Hepatic stellate cell (primary cell): ENCODE results near the gene MARK4.
"Not testable (repeated sequence)": the region's sequence is repeated elsewhere in the genome, so short reads cannot be mapped to it uniquely, and the experiment has no call there.

Experiments used
- DNase-seq: peaks from one replicate; pipeline ENCODE4 v3.0.0; 2011; ENCODE audit warnings: low spot score

The MARK4 gene

GRCh38 chr19:45250832-45251451, at the start of gene MARK4:
TSS of gene MARK4 (plus strand) at chr19:45251271. CDS start at chr19:45251589, 318 bp downstream.
- DNase-seq: peak; percentile 94

- no peak for DNase-seq
Observed at GRCh38 chr19:45202637-45203036, 48.4 kb upstream of the MARK4 start.

- no peak for DNase-seq
Observed at GRCh38 chr19:45205810-45206209, 45.3 kb upstream of the MARK4 start.

- DNase-seq: no peak
Observed at GRCh38 chr19:45206328-45206727, 44.7 kb upstream of the MARK4 start.

- peak; percentile 47 for DNase-seq
Observed at GRCh38 chr19:45211751-45212381, 39.2 kb upstream of the MARK4 start.

GRCh38 chr19:45213031-45213430, 38.0 kb upstream of the MARK4 start:
- DNase-seq: no peak

- no peak for DNase-seq
Observed at GRCh38 chr19:45215391-45216191, 35.5 kb upstream of the MARK4 start.

GRCh38 chr19:45216667-45217066, 34.4 kb upstream of the MARK4 start:
- DNase-seq: peak; percentile 48

GRCh38 chr19:45217193-45217956, 33.7 kb upstream of the MARK4 start:
- no peak for DNase-seq

GRCh38 chr19:45217957-45218334, 33.1 kb upstream of the MARK4 start:
- no peak for DNase-seq

GRCh38 chr19:45218426-45218825, 32.6 kb upstream of the MARK4 start:
- no peak for DNase-seq

GRCh38 chr19:45218911-45219743, 31.9 kb upstream of the MARK4 start:
- no peak for DNase-seq

GRCh38 chr19:45222724-45223123, 28.3 kb upstream of the MARK4 start:
- no peak for DNase-seq

GRCh38 chr19:45223879-45224278, 27.2 kb upstream of the MARK4 start:
- no peak for DNase-seq

- DNase-seq: no peak
Observed at GRCh38 chr19:45224645-45225044, 26.4 kb upstream of the MARK4 start.

GRCh38 chr19:45229056-45229455, 22.0 kb upstream of the MARK4 start:
- DNase-seq: not testable (repeated sequence)

GRCh38 chr19:45231891-45232290, 19.2 kb upstream of the MARK4 start:
- peak; percentile 87 for DNase-seq

- DNase-seq: no peak
Observed at GRCh38 chr19:45234089-45234869, 16.8 kb upstream of the MARK4 start.

- DNase-seq: no peak
Observed at GRCh38 chr19:45235485-45235884, 15.6 kb upstream of the MARK4 start.

- DNase-seq: no peak
Observed at GRCh38 chr19:45238556-45238955, 12.5 kb upstream of the MARK4 start.
